ENCODE results near the gene AAGAB. TPM values are rescaled to one million over a fixed set of nuclear protein-coding genes. Genes with fewer than 3 reads are reported as not detected.

The AAGAB gene
- polyA plus RNA-seq, 1 donor = 31.1 TPM

DNA sequence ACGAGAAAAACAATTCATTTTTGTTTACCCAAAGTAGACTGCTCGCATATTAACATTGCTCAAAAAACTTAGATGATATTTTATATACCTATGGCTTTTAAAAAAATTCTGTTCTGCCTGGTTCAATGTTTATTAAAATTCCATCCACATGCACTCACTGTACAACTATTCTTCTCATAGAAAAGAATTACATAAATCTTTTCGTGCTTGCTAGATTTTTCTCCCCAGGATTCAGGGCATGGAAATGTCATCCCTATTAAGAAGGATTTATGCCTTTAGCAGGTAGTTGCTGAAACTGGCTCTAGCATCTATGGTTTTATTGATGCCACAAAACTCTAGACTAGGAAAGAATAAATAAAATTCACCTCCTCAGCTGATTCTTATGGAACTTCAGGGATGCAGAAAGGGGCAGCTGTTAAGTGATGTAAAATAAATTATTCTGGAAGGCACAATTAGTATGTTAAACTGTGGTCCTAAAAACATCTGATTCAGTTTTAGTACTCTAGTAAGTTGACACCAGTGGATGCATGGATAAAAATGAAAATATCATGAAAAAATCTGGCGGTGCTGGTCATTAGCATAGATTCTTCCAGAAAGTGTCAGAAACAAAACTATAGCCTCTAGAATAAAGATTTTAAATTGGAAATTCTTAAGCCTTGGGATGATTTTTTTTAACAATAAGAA lies 41.6 kb downstream of the AAGAB start:
- H3K4me1 ChIP-seq (ENCODE audit: control insufficient read depth, insufficient read depth, low read length) = no peaks in the 10 kb centered on the region

DNA sequence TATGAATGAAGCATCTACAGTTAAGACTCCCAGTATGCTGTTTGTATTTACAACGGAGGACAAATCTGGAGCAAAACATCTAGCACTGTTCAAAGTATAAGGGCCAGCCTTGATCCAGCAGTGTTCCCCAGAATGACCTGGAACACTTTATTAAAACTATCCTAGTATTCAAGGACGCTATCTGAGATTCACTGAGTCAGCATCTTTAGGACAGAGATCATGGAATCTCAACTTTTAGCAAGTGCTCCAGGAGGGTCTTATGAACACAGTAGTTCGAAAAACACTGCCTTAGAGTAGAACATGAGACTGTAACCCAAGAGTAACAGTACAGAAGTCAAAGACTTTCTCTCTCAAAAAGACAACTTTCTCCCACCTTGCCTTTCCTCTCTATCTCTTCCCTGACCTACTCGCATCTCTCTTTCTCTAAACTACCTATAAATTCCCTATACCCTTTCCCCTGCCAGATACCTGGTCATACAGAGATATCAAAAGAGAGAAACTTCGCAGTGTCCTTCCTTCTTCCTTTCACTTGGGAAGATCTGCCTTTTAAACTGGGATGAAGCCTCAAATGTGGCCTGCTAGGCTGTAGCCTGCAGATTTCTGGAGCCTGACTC lies 43.8 kb downstream of the AAGAB start:
- peaks cover 11% of the 10 kb centered on the region for H3K36me3 ChIP-seq (ENCODE audit: control insufficient read depth, insufficient read depth, low read length)
- WGBS (ENCODE audit: insufficient coverage, low lambda C conversion rate) = 100% methylated on average over 3 of the region's 5 CpGs
- no peaks in the 10 kb centered on the region for H3K27me3 ChIP-seq (ENCODE audit: control insufficient read depth, insufficient read depth, low read length)
- H3K4me3 ChIP-seq (ENCODE audit: low read length) = no peak overlapping the region
- H3K9me3 ChIP-seq (ENCODE audit: control insufficient read depth, low read depth, low read length) = no peaks in the 10 kb centered on the region
- H3K4me1 ChIP-seq (ENCODE audit: control insufficient read depth, insufficient read depth, low read length) = no peaks in the 10 kb centered on the region
- no peak overlapping the region for H3K27ac ChIP-seq (ENCODE audit: low read length)
- no peak for DNase-seq

More for the DNA sequence above, 41.6 kb downstream of the AAGAB start:
- H3K36me3 ChIP-seq (ENCODE audit: control insufficient read depth, insufficient read depth, low read length) = peaks cover 10% of the 10 kb centered on the region
- H3K27ac ChIP-seq (ENCODE audit: low read length) = no peak overlapping the region
- DNase-seq = no peak
- WGBS (ENCODE audit: insufficient coverage, low lambda C conversion rate) = 66% methylated on average over 4 of the region's 4 CpGs
- no peaks in the 10 kb centered on the region for H3K9me3 ChIP-seq (ENCODE audit: control insufficient read depth, low read depth, low read length)
- H3K27me3 ChIP-seq (ENCODE audit: control insufficient read depth, insufficient read depth, low read length) = no peaks in the 10 kb centered on the region
- H3K4me3 ChIP-seq (ENCODE audit: low read length) = no peak overlapping the region

DNA sequence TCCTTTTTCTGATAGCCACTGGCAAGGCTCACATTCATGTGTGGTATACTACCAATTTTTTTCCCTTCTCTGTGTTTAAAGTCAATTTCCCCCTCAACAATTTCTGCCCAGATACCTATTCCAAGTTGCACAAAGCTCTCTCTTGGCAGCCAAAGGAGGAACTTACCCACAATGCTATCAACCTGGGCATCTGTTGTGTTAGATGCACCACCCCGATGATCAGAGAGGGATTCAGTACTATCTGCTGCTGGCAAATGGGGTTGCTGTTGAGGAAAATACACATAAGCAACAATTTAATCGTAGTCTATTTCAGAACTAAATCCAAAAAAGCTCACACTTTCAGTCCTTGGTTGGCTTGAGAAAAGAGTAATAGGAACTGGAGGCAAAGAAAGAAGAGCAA lies 46.1 kb downstream of the AAGAB start:
- Histone ChIP-seq H3K36me3 (ENCODE audit: control insufficient read depth, insufficient read depth, low read length) (peaks cover 14% of the 10 kb centered on the region), H3K27ac (ENCODE audit: low read length) (no peak overlapping the region), H3K4me1 (ENCODE audit: control insufficient read depth, insufficient read depth, low read length) (no peaks in the 10 kb centered on the region), H3K9me3 (ENCODE audit: control insufficient read depth, low read depth, low read length) (no peaks in the 10 kb centered on the region), H3K4me3 (ENCODE audit: low read length) (no peak overlapping the region), H3K27me3 (ENCODE audit: control insufficient read depth, insufficient read depth, low read length) (no peaks in the 10 kb centered on the region)
- no CpG with 5 or more reads among the region's 2 CpGs for WGBS (ENCODE audit: insufficient coverage, low lambda C conversion rate)
- no peak for DNase-seq

DNA sequence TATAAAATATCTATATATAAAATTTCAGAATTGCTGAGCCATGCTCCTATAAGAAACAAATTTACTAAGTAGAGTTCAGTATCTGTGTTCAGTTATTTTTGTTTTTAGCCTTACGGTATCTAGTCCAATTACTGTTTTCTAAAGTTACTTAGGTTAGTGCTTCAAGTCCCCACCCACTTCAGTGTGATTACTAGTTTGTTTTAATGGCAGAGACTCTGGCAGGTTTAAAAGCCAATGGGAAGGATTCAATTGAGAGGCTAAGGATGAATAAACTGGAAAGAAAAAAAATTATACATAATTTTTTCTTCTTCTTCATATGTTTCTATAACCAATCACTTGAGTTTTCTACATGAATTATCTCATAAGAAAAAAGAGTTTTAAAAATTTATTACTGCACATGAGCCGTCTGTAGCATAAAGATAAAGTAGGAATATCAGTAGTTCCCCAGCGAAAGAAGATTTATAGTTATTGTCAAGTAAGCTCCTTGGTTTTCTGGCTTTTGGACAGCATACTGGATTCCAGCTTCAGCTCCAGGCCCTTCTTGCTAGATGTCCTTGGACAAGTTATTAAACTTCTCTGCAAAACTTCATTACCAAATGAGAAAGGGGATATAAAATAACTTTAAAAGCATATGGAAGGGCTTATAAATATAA lies 46.8 kb downstream of the AAGAB start:
- peaks cover 14% of the 10 kb centered on the region for H3K36me3 ChIP-seq (ENCODE audit: control insufficient read depth, insufficient read depth, low read length)
- no peaks in the 10 kb centered on the region for H3K27me3 ChIP-seq (ENCODE audit: control insufficient read depth, insufficient read depth, low read length)
- no peaks in the 10 kb centered on the region for H3K9me3 ChIP-seq (ENCODE audit: control insufficient read depth, low read depth, low read length)
- no peak for DNase-seq
- no peaks in the 10 kb centered on the region for H3K4me1 ChIP-seq (ENCODE audit: control insufficient read depth, insufficient read depth, low read length)
- no peak overlapping the region for H3K4me3 ChIP-seq (ENCODE audit: low read length)
- no peak overlapping the region for H3K27ac ChIP-seq (ENCODE audit: low read length)
- WGBS (ENCODE audit: insufficient coverage, low lambda C conversion rate) = 90% methylated on average over 2 of the region's 3 CpGs

DNA sequence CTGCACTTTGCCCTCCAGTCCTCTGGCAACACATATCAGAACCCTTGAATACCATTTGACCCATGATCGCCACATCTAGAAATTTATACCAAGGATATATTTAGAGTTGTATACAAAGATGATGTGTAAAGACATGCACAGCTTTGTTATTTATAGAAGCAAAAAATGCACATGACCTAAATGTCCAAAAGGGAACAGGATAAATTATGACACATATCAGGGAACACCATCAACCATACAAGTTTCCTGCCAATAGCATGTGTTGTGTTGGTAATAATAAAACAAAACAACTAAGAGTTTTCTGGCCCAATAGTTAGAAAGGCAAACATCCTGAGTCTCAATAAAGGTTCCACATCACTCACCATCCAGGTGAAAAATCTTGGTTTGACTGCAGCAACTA lies 51.5 kb downstream of the AAGAB start:
- H3K9me3 ChIP-seq (ENCODE audit: control insufficient read depth, low read depth, low read length) = no peaks in the 10 kb centered on the region
- no peaks in the 10 kb centered on the region for H3K27me3 ChIP-seq (ENCODE audit: control insufficient read depth, insufficient read depth, low read length)
- H3K4me1 ChIP-seq (ENCODE audit: control insufficient read depth, insufficient read depth, low read length) = no peaks in the 10 kb centered on the region
- no peak for DNase-seq
- peaks cover 15% of the 10 kb centered on the region for H3K36me3 ChIP-seq (ENCODE audit: control insufficient read depth, insufficient read depth, low read length)
- no peak overlapping the region for H3K27ac ChIP-seq (ENCODE audit: low read length)
- WGBS (ENCODE audit: insufficient coverage, low lambda C conversion rate) = no CpG with 5 or more reads among the region's 1 CpG
- no peak overlapping the region for H3K4me3 ChIP-seq (ENCODE audit: low read length)

DNA sequence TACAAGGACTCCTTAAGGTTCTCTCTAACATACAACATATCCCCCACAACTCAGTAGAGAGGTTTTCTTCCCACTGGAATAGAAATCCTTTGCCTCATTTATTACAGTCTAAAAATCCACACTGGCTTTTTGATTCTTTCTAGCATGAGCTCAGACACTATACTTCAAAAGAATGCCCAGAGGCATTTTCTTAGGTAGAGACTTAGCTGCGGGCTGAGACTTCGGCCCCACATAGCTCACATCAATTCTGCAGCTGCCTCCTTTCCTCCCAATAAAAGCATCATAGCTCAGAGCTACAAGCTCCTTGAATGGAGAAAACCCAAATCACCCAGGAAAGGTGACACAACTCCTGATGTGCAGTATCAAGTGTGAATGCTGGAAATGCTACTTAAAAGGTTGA lies 52.4 kb downstream of the AAGAB start:
- no peaks in the 10 kb centered on the region for H3K9me3 ChIP-seq (ENCODE audit: control insufficient read depth, low read depth, low read length)
- no peaks in the 10 kb centered on the region for H3K4me1 ChIP-seq (ENCODE audit: control insufficient read depth, insufficient read depth, low read length)
- no peak overlapping the region for H3K4me3 ChIP-seq (ENCODE audit: low read length)
- peaks cover 13% of the 10 kb centered on the region for H3K36me3 ChIP-seq (ENCODE audit: control insufficient read depth, insufficient read depth, low read length)
- WGBS (ENCODE audit: insufficient coverage, low lambda C conversion rate) = no CpG with 5 or more reads among the region's 2 CpGs
- H3K27me3 ChIP-seq (ENCODE audit: control insufficient read depth, insufficient read depth, low read length) = no peaks in the 10 kb centered on the region
- no peak overlapping the region for H3K27ac ChIP-seq (ENCODE audit: low read length)
- DNase-seq = no peak

DNA sequence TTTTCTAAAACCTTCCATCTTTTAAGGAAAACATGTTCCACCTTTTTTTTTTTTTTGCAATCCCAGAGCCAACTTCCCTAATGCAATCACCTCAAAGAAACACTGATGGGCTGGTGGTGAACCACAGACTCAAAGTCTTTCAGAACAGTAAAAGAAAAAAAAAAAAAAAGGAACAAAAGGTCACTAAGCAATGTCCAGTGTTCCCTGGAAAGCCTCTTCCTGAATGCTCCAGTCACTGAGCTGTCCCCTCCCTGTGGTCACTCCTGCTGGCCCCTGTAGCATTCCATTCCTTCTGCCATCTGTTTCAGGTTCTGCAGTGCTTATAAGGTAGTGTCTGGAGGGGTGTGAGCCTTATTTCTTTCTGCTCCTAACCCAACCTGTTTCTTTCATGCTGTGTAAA lies 53.3 kb downstream of the AAGAB start:
- H3K36me3 ChIP-seq (ENCODE audit: control insufficient read depth, insufficient read depth, low read length) = peaks cover 13% of the 10 kb centered on the region
- H3K4me1 ChIP-seq (ENCODE audit: control insufficient read depth, insufficient read depth, low read length) = no peaks in the 10 kb centered on the region
- H3K4me3 ChIP-seq (ENCODE audit: low read length) = no peak overlapping the region
- H3K9me3 ChIP-seq (ENCODE audit: control insufficient read depth, low read depth, low read length) = no peaks in the 10 kb centered on the region
- no peak overlapping the region for H3K27ac ChIP-seq (ENCODE audit: low read length)
- no peaks in the 10 kb centered on the region for H3K27me3 ChIP-seq (ENCODE audit: control insufficient read depth, insufficient read depth, low read length)
- DNase-seq = no peak

DNA sequence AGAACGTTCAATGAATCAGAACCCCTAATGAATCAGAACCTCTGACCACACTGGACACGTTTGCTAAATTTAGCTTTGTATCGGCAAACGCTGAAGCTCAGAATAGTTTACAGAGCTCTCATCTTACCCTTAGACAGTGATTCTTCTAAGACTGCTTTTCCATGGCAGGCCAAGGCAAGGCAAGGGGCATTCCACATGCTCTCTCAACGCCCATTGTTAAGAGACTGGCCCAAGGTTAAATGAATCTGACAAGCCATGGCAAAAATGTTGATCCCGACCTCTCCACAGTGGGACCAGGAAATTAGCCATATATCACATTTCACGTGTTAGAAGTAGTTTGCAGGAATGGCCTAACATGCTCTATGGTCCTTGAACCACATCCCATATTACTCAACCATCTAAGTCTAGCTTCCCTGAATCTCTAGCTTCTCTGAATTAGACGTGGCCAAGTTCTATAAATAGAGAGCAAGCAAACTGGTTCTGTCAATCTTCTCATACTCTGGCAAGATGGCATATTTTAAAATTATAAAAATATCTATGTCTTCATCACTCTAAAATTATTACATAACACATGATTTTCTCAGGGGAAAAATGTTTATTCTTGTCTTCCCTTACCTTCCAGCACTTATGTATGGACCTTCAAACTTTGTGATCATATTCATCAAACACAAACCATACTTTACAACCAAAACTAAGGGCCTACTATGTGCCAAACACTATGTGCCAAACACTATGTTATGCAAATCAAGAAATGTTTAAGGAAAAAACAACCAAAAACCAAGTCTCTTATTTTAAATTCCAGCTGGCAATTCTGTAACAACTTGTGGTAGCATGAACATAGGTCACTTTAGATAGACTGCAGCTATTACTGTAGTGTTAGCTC lies 54.3 kb downstream of the AAGAB start:
- no peaks in the 10 kb centered on the region for H3K9me3 ChIP-seq (ENCODE audit: control insufficient read depth, low read depth, low read length)
- H3K27ac ChIP-seq (ENCODE audit: low read length) = no peak overlapping the region
- H3K4me1 ChIP-seq (ENCODE audit: control insufficient read depth, insufficient read depth, low read length) = no peaks in the 10 kb centered on the region
- no peak overlapping the region for H3K4me3 ChIP-seq (ENCODE audit: low read length)
- no peaks in the 10 kb centered on the region for H3K27me3 ChIP-seq (ENCODE audit: control insufficient read depth, insufficient read depth, low read length)
- no peak for DNase-seq
- 80% methylated on average over 1 of the region's 8 CpGs for WGBS (ENCODE audit: insufficient coverage, low lambda C conversion rate)
- peaks cover 13% of the 10 kb centered on the region for H3K36me3 ChIP-seq (ENCODE audit: control insufficient read depth, insufficient read depth, low read length)

DNA sequence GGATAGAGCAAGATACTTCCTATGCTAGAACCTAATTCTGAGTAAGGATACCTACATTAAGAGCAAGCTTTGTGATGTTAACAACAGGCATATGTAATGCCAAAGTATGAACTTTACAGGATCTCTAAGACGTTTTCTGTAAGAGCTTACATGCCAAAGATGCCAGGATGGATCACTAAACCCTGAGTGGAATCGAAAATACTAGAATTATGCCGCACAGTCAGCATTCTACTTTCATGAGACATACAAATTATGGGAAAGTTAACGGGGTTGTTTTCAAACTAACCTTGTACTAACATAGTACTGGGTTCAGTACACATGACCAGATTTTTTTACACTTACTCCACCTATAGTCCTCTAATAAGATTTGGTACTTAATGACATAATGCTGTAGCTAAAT lies 55.1 kb downstream of the AAGAB start:
- Histone ChIP-seq H3K4me3 (ENCODE audit: low read length) (no peak overlapping the region), H3K27ac (ENCODE audit: low read length) (no peak overlapping the region), H3K27me3 (ENCODE audit: control insufficient read depth, insufficient read depth, low read length) (no peaks in the 10 kb centered on the region), H3K4me1 (ENCODE audit: control insufficient read depth, insufficient read depth, low read length) (no peaks in the 10 kb centered on the region), H3K36me3 (ENCODE audit: control insufficient read depth, insufficient read depth, low read length) (peaks cover 9% of the 10 kb centered on the region), H3K9me3 (ENCODE audit: control insufficient read depth, low read depth, low read length) (no peaks in the 10 kb centered on the region)
- no peak for DNase-seq
- WGBS (ENCODE audit: insufficient coverage, low lambda C conversion rate) = 100% methylated on average over 2 of the region's 4 CpGs

DNA sequence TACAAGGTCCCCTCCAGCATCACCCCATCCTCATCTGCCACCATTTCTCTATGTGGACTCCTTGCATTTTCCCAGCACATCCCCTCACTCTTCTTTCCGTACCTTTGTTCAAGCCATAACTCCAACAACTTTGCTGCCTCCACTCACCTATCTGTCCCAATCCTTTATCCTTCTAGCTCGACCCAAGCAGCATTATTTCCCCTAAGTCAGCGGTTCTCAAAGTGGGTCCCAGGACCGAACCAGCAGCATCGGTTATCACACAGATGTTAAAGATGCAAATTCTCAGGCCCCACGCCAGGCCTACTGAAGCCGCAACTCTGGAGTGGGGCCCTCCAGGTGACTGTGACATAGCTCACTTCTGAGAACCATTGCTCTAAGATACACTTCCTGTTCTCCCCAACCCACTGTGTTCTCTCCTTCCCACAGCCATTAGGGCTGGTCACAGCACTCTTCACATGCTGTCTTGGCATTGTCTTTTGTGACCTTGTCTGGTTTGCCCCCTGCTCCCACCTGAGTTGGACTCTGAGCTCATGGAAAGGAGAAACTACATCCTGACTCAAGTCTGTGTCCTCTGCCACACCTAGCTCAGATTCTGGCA lies 56.2 kb downstream of the AAGAB start:
- no peaks in the 10 kb centered on the region for H3K9me3 ChIP-seq (ENCODE audit: control insufficient read depth, low read depth, low read length)
- DNase-seq = no peak
- WGBS (ENCODE audit: insufficient coverage, low lambda C conversion rate) = 100% methylated on average over 2 of the region's 7 CpGs
- H3K4me3 ChIP-seq (ENCODE audit: low read length) = no peak overlapping the region
- no peaks in the 10 kb centered on the region for H3K4me1 ChIP-seq (ENCODE audit: control insufficient read depth, insufficient read depth, low read length)
- H3K27me3 ChIP-seq (ENCODE audit: control insufficient read depth, insufficient read depth, low read length) = no peaks in the 10 kb centered on the region
- H3K36me3 ChIP-seq (ENCODE audit: control insufficient read depth, insufficient read depth, low read length) = peaks cover 16% of the 10 kb centered on the region
- no peak overlapping the region for H3K27ac ChIP-seq (ENCODE audit: low read length)
